WERI-Rb-1 (cell line): Measurements from ENCODE around the gene F11R.
"Not testable (repeated sequence)": the region's sequence is repeated elsewhere in the genome, so short reads cannot be mapped to it uniquely, and the experiment has no call there.

ENCODE experiments used
- DNase-seq: peaks from one replicate; pipeline ENCODE4 v3.0.0-alpha.2; 2020
- H3K27ac ChIP-seq: fragments of 250-450 bp; sonication (Bioruptor Pico); 2 replicates; pipeline ENCODE4 v1.5.1; 2020; ENCODE audit warnings: mild to moderate bottlenecking, moderate library complexity
- H3K27me3 ChIP-seq: fragments of 250-450 bp; sonication (Bioruptor Pico); 2 replicates; pipeline ENCODE4 v1.5.1; 2021; ENCODE audit warnings: mild to moderate bottlenecking, low read depth, moderate library complexity; ENCODE audit not compliant: insufficient read depth, severe bottlenecking
- H3K36me3 ChIP-seq: fragments of 250-450 bp; sonication (Bioruptor Pico); 2 replicates; pipeline ENCODE4 v1.5.1; 2020; ENCODE audit warnings: mild to moderate bottlenecking, moderate library complexity
- H3K4me3 ChIP-seq: 2 replicates; pipeline ENCODE4 v1.5.1; 2011; ENCODE audit warnings: low read depth, mild to moderate bottlenecking, control low read depth, low read length
- H3K9me3 ChIP-seq: fragments of 250-450 bp; sonication (Bioruptor Pico); 2 replicates; pipeline ENCODE4 v1.5.1; 2021; ENCODE audit warnings: mild to moderate bottlenecking, moderate library complexity; ENCODE audit not compliant: severe bottlenecking
- TF ChIP-seq, protein P1 (sequence below): IDR thresholded peaks from 2 replicates; pipeline ENCODE4 v1.5.1; 2011; ENCODE audit warnings: low read depth, mild to moderate bottlenecking, control low read depth, inconsistent platforms, low read length

F11R gene

GRCh38 chr1:161037661-161038522 is 16.9 kb upstream of the F11R start:
- DNase-seq: no peak
- no peaks in the 10 kb centered on the region for H3K9me3 ChIP-seq
- TF ChIP-seq, protein P1, sequence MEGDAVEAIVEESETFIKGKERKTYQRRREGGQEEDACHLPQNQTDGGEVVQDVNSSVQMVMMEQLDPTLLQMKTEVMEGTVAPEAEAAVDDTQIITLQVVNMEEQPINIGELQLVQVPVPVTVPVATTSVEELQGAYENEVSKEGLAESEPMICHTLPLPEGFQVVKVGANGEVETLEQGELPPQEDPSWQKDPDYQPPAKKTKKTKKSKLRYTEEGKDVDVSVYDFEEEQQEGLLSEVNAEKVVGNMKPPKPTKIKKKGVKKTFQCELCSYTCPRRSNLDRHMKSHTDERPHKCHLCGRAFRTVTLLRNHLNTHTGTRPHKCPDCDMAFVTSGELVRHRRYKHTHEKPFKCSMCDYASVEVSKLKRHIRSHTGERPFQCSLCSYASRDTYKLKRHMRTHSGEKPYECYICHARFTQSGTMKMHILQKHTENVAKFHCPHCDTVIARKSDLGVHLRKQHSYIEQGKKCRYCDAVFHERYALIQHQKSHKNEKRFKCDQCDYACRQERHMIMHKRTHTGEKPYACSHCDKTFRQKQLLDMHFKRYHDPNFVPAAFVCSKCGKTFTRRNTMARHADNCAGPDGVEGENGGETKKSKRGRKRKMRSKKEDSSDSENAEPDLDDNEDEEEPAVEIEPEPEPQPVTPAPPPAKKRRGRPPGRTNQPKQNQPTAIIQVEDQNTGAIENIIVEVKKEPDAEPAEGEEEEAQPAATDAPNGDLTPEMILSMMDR: no peak
- no peaks in the 10 kb centered on the region for H3K27me3 ChIP-seq
- H3K27ac ChIP-seq: peak overlapping the region; percentile 62; the same call in 1 of the 2 replicates
- H3K36me3 ChIP-seq: peaks cover 45% of the 10 kb centered on the region
- H3K4me3 ChIP-seq: peak overlapping the region; percentile 84

GRCh38 chr1:161033751-161034150 is 12.8 kb upstream of the F11R start:
- H3K27ac ChIP-seq: no peak overlapping the region
- no peak for DNase-seq
- TF ChIP-seq, protein P1: no peak
- H3K9me3 ChIP-seq: peaks cover 5% of the 10 kb centered on the region
- no peak overlapping the region for H3K4me3 ChIP-seq
- no peaks in the 10 kb centered on the region for H3K27me3 ChIP-seq
- H3K36me3 ChIP-seq: peaks cover 8% of the 10 kb centered on the region

DNA sequence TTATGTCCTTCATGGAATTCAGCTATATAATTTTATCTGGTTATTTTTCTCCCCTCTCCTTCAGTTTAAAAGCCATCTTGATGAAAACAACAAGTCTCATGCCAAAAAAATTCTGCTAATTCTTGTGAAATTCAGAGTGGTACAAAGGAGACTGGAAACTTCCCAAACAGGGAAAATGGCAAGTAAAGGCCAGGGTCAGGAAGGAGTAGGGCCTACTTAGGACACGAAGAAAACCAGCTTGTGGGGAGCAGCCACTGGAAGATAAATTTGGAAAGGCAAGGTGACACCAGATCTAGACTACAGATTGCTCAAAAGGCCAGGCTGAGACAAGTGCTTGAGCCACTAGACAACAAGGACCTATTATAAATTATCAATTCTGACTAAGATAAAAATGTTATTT is 11.5 kb upstream of the F11R start:
- Histone ChIP-seq H3K9me3 (peaks cover 13% of the 10 kb centered on the region), H3K4me3 (no peak overlapping the region), H3K27ac (no peak overlapping the region), H3K27me3 (no peaks in the 10 kb centered on the region), H3K36me3 (peaks cover 1% of the 10 kb centered on the region)
- TF ChIP-seq, protein P1: no peak
- no peak for DNase-seq

GRCh38 chr1:161031874-161032273 is 10.9 kb upstream of the F11R start:
- Histone ChIP-seq H3K27me3 (no peaks in the 10 kb centered on the region), H3K9me3 (peaks cover 13% of the 10 kb centered on the region), H3K4me3 (no peak overlapping the region), H3K27ac (no peak overlapping the region), H3K36me3 (no peaks in the 10 kb centered on the region; the same call in 1 of the 2 replicates)
- TF ChIP-seq, protein P1: no peak
- DNase-seq: no peak

- H3K36me3 ChIP-seq, H3K27ac ChIP-seq, H3K27me3 ChIP-seq, DNase-seq, H3K4me3 ChIP-seq: not testable (repeated sequence)
- H3K9me3 ChIP-seq: peaks cover 13% of the 10 kb centered on the region
Measured at GRCh38 chr1:161029466-161029865, 8.5 kb upstream of the F11R start.

- H3K27me3 ChIP-seq, H3K4me3 ChIP-seq, DNase-seq, H3K36me3 ChIP-seq, H3K27ac ChIP-seq: not testable (repeated sequence)
- H3K9me3 ChIP-seq: peaks cover 13% of the 10 kb centered on the region
Measured at GRCh38 chr1:161026954-161027353, 6.0 kb upstream of the F11R start.

GRCh38 chr1:161022432-161022831 is 1.5 kb upstream of the F11R start:
- H3K27me3 ChIP-seq, H3K27ac ChIP-seq, H3K4me3 ChIP-seq, DNase-seq, H3K9me3 ChIP-seq: not testable (repeated sequence)
- H3K36me3 ChIP-seq: peaks cover 13% of the 10 kb centered on the region
